Measurements from ENCODE around the gene GABBR2.

Gene GABBR2

DNA sequence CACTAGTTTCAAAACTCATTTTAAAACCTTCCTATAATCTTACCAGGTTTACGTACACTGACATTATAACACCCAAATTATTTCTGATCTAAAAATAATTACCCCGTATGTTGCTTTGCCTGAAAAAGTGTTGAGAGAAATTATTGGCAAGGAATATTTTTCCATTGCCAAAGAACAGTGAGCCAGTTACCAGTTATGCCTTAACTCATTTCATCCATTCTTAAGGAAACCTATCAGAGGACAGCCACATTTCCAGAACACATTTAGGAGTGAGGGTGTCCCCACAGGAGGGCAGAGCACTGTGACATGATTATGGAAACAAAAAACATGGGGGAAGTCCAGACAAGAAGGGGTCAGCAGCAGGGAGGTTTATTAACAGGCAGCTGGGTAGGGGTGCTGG lies 52.2 kb downstream of the GABBR2 start:
- TF ChIP-seq TEAD4 (IDR thresholded peaks at IDR 0.05) (no peak), FOXM1 (IDR thresholded peaks at IDR 0.05; ENCODE audit: borderline replicate concordance, low read depth) (no peak), EGR1 (IDR thresholded peaks at IDR 0.05) (no peak), EP300 (IDR thresholded peaks at IDR 0.05; ENCODE audit: borderline replicate concordance) (no peak), TAF1 (IDR thresholded peaks at IDR 0.05; ENCODE audit: low read depth) (no peak), USF1 (IDR thresholded peaks at IDR 0.05) (no peak), CREB1 (IDR thresholded peaks at IDR 0.05; ENCODE audit: low read depth) (no peak), REST (IDR thresholded peaks at IDR 0.05; ENCODE audit: low read depth) (no peak), YY1 (IDR thresholded peaks at IDR 0.05; ENCODE audit: low read depth) (no peak), RAD21 (IDR thresholded peaks at IDR 0.05; ENCODE audit: low read depth) (no peak), CEBPB (IDR thresholded peaks at IDR 0.05) (no peak), TCF12 (IDR thresholded peaks at IDR 0.05; ENCODE audit: low read depth) (no peak), NFIC (IDR thresholded peaks at IDR 0.05) (no peak), MAX (IDR thresholded peaks at IDR 0.05) (no peak)

DNA sequence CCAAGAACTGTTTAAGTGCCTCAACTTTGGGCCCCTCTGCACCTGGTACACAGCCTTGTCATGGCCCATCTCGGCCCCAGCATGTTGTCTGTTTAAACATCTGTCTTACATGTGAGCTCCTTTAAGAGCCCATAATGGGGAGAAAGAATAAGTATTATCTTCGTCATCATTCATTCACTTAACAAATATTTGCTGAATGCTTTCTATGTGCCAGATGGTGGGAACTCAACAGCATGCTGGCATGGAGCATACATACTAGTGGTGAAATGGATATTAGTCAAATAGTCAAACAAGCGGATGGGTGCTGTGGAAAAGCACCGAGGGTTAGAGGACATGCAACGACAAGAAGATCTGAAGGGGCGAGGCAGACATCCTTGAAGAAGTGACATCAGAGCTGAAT lies 54.5 kb downstream of the GABBR2 start:
- TF ChIP-seq RAD21 (IDR thresholded peaks at IDR 0.05; ENCODE audit: low read depth) (no peak), REST (IDR thresholded peaks at IDR 0.05; ENCODE audit: low read depth) (no peak), CREB1 (IDR thresholded peaks at IDR 0.05; ENCODE audit: low read depth) (no peak), EP300 (IDR thresholded peaks at IDR 0.05; ENCODE audit: borderline replicate concordance) (no peak), USF1 (IDR thresholded peaks at IDR 0.05) (no peak), MAX (IDR thresholded peaks at IDR 0.05) (no peak), NFIC (IDR thresholded peaks at IDR 0.05) (no peak), CEBPB (IDR thresholded peaks at IDR 0.05) (no peak), FOXM1 (IDR thresholded peaks at IDR 0.05; ENCODE audit: borderline replicate concordance, low read depth) (no peak), EGR1 (IDR thresholded peaks at IDR 0.05) (no peak), ZBTB7A (IDR thresholded peaks at IDR 0.05; ENCODE audit: low read depth) (no peak), TEAD4 (IDR thresholded peaks at IDR 0.05) (no peak), TAF1 (IDR thresholded peaks at IDR 0.05; ENCODE audit: low read depth) (no peak), TCF12 (IDR thresholded peaks at IDR 0.05; ENCODE audit: low read depth) (no peak), YY1 (IDR thresholded peaks at IDR 0.05; ENCODE audit: low read depth) (no peak)

- TF ChIP-seq CEBPB (IDR thresholded peaks at IDR 0.05) = no peak
- no peak for TF ChIP-seq RAD21 (IDR thresholded peaks at IDR 0.05; ENCODE audit: low read depth)
- no peak for TF ChIP-seq FOXM1 (IDR thresholded peaks at IDR 0.05; ENCODE audit: borderline replicate concordance, low read depth)
- no peak for TF ChIP-seq REST (IDR thresholded peaks at IDR 0.05; ENCODE audit: low read depth)
- no peak for TF ChIP-seq CREB1 (IDR thresholded peaks at IDR 0.05; ENCODE audit: low read depth)
- TF ChIP-seq USF1 (IDR thresholded peaks at IDR 0.05) = no peak
- TF ChIP-seq YY1 (IDR thresholded peaks at IDR 0.05; ENCODE audit: low read depth) = no peak
- TF ChIP-seq EP300 (IDR thresholded peaks at IDR 0.05; ENCODE audit: borderline replicate concordance) = no peak
- no peak for TF ChIP-seq NFIC (IDR thresholded peaks at IDR 0.05)
Observed at GRCh38 chr9:98652741-98653140, 56.0 kb downstream of the GABBR2 start.

DNA sequence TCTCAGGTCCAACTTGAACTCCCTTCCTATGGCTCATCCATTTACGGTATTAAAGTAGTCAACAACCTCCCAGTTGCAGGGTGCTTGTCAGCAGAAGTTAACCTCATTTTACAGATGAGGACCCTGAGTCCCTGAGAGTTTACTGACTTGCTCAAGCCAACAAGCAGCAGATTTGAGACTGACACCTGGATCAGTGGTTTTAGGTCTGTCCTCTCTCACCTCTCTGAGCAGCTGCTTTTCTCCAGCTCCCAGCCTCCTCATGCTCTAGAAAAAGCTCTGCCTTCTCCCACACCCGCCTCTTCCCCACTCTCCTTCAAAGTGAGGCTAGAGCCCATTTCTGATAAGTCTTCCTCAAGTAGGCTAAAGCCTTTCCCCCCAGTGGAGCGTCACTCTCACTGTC lies 56.4 kb downstream of the GABBR2 start:
- TF ChIP-seq TEAD4 (IDR thresholded peaks at IDR 0.05) (no peak), EP300 (IDR thresholded peaks at IDR 0.05; ENCODE audit: borderline replicate concordance) (no peak), TCF12 (IDR thresholded peaks at IDR 0.05; ENCODE audit: low read depth) (no peak), CREB1 (IDR thresholded peaks at IDR 0.05; ENCODE audit: low read depth) (no peak), USF1 (IDR thresholded peaks at IDR 0.05) (no peak), RAD21 (IDR thresholded peaks at IDR 0.05; ENCODE audit: low read depth) (no peak), CEBPB (IDR thresholded peaks at IDR 0.05) (no peak), NFIC (IDR thresholded peaks at IDR 0.05) (no peak), ZBTB7A (IDR thresholded peaks at IDR 0.05; ENCODE audit: low read depth) (no peak)
